OCI-LY1 (cell line): Measurements from ENCODE around the gene SLC38A4.

Source experiments
- H2AFZ ChIP-seq: fragments of 200-600 bp; sonication (generic), shearing (Covaris generic); 2 replicates; pipeline ENCODE4 v1.6.0; 2014; ENCODE audit warnings: antibody characterized with exemption, mild to moderate bottlenecking, low read length
- H3F3A ChIP-seq: fragments of 200-600 bp; sonication (generic), shearing (Covaris generic); 2 replicates; pipeline ENCODE4 v1.6.0; 2014; ENCODE audit warnings: mild to moderate bottlenecking, antibody characterized with exemption, low read length, moderate library complexity; ENCODE audit not compliant: insufficient read depth
- H3K27ac ChIP-seq: fragments of 200-600 bp; sonication (generic); 2 replicates; pipeline ENCODE4 v1.5.1; 2014; ENCODE audit warnings: low read length, mixed run types, mild to moderate bottlenecking, low read depth; ENCODE audit not compliant: poor library complexity, severe bottlenecking
- H3K27me3 ChIP-seq: fragments of 200-600 bp; sonication (generic); 2 replicates; pipeline ENCODE4 v1.6.0; 2014; ENCODE audit warnings: antibody characterized with exemption, mild to moderate bottlenecking, low read length, moderate library complexity; ENCODE audit not compliant: insufficient read depth
- H3K36me3 ChIP-seq: fragments of 200-600 bp; sonication (generic); 2 replicates; pipeline ENCODE4 v1.6.1; 2014; ENCODE audit warnings: mild to moderate bottlenecking, antibody characterized with exemption, low read length, moderate library complexity, mixed read lengths; ENCODE audit not compliant: insufficient read depth
- H3K4me1 ChIP-seq: fragments of 200-600 bp; sonication (generic); 2 replicates; pipeline ENCODE4 v1.5.1; 2014; ENCODE audit warnings: mild to moderate bottlenecking, low read length, moderate library complexity; ENCODE audit not compliant: insufficient read depth, severe bottlenecking
- H3K4me2 ChIP-seq: fragments of 200-600 bp; sonication (generic), shearing (Covaris generic); 2 replicates; pipeline ENCODE4 v1.6.1; 2014; ENCODE audit warnings: low read length
- H3K4me3 ChIP-seq: fragments of 200-600 bp; sonication (generic); 2 replicates; pipeline ENCODE4 v1.5.1; 2014; ENCODE audit warnings: low read length, low read depth, mild to moderate bottlenecking, mixed read lengths; ENCODE audit not compliant: poor library complexity, severe bottlenecking
- H3K79me2 ChIP-seq: fragments of 200-600 bp; shearing (Covaris generic); 2 replicates; pipeline ENCODE4 v1.6.1; 2016; ENCODE audit warnings: mixed run types, low read length, mixed read lengths; ENCODE audit not compliant: insufficient read depth
- H3K9ac ChIP-seq: fragments of 200-600 bp; sonication (generic), shearing (Covaris generic); 2 replicates; pipeline ENCODE4 v1.6.1; 2014; ENCODE audit warnings: mild to moderate bottlenecking, low read length, mixed read lengths
- H3K9me2 ChIP-seq: fragments of 200-600 bp; sonication (generic), shearing (Covaris generic); 2 replicates; pipeline ENCODE4 v1.6.1; 2014; ENCODE audit warnings: low read depth, mild to moderate bottlenecking, low read length, mixed read lengths
- H3K9me3 ChIP-seq: fragments of 200-600 bp; shearing (Covaris generic); 2 replicates; pipeline ENCODE4 v1.6.1; 2014; ENCODE audit warnings: low read length, mixed read lengths
- H4K20me1 ChIP-seq: fragments of 200-600 bp; sonication (generic), shearing (Covaris generic); 2 replicates; pipeline ENCODE4 v1.6.0; 2016; ENCODE audit warnings: mild to moderate bottlenecking, low read length; ENCODE audit not compliant: insufficient read depth
- EZH2 ChIP-seq: fragments of 200-600 bp; sonication (generic), shearing (Covaris generic); IDR thresholded peaks from 2 replicates; pipeline ENCODE4 v1.8.0; 2017; ENCODE audit warnings: borderline replicate concordance, mixed run types, mild to moderate bottlenecking, antibody characterized with exemption, low read length, moderate library complexity, mixed read lengths
- TF ChIP-seq, protein P1 (sequence below): fragments of 200-600 bp; sonication (generic), shearing (Covaris generic); IDR thresholded peaks from 2 replicates; pipeline ENCODE4 v1.5.1; 2017; ENCODE audit warnings: mild to moderate bottlenecking, antibody characterized with exemption, low read length, moderate library complexity, mixed read lengths

The SLC38A4 gene

DNA sequence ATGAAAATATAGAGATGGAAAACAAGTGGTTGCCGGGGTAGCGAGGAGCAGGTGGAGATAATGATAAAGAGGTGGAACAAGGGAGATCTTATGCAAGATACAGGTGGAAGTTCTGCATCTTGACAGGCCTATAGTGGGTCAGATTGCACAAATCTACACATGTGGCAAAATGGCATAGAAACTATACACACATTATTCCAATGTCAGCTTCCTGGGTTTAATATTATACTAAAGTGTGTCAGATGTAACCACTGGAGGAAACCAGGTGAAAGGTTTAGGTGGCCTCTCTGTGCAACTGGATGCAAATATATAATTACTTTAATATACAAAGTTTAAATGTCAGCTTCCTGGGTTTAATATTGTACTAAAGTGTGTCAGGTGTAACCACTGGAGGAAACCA, 1.1 kb downstream of the SLC38A4 start:
- no peaks in the 10 kb centered on the region for H3K4me1 ChIP-seq
- no peaks in the 10 kb centered on the region; the same call in 1 of the 2 replicates for H3K27me3 ChIP-seq
- H3K36me3 ChIP-seq, result no peaks in the 10 kb centered on the region
- no peaks in the 10 kb centered on the region for H3F3A ChIP-seq
- no peaks in the 10 kb centered on the region for H3K79me2 ChIP-seq
- no peak overlapping the region for H3K27ac ChIP-seq
- TF ChIP-seq, protein P1, sequence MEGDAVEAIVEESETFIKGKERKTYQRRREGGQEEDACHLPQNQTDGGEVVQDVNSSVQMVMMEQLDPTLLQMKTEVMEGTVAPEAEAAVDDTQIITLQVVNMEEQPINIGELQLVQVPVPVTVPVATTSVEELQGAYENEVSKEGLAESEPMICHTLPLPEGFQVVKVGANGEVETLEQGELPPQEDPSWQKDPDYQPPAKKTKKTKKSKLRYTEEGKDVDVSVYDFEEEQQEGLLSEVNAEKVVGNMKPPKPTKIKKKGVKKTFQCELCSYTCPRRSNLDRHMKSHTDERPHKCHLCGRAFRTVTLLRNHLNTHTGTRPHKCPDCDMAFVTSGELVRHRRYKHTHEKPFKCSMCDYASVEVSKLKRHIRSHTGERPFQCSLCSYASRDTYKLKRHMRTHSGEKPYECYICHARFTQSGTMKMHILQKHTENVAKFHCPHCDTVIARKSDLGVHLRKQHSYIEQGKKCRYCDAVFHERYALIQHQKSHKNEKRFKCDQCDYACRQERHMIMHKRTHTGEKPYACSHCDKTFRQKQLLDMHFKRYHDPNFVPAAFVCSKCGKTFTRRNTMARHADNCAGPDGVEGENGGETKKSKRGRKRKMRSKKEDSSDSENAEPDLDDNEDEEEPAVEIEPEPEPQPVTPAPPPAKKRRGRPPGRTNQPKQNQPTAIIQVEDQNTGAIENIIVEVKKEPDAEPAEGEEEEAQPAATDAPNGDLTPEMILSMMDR, result no peak
- TF ChIP-seq EZH2, result no peak
- H4K20me1 ChIP-seq, result no peaks in the 10 kb centered on the region
- H3K9ac ChIP-seq, result no peak overlapping the region
- no peak overlapping the region for H2AFZ ChIP-seq
- no peak overlapping the region for H3K4me2 ChIP-seq
- no peak overlapping the region for H3K4me3 ChIP-seq
- H3K9me2 ChIP-seq, result no peaks in the 10 kb centered on the region
- no peaks in the 10 kb centered on the region for H3K9me3 ChIP-seq

DNA sequence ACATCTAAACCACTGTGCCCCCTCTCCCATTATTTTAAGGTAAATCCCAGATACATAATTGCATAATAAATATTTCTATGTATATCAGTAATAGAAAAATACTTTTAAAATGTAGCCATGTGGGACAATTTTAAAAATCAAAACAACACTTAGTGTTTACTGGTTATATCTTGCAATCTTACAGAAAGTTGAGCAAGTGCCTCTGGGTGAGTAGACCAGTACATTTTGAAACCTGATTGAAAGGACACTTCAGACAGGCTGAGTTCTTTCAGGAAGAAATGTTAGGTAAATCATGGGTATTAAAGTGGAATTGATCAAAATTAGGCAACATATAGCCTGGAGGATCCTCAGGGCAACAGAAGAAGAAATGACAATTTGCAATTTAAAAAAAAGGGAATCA, 7.2 kb downstream of the SLC38A4 start:
- no peaks in the 10 kb centered on the region for H3K4me1 ChIP-seq
- H3K9ac ChIP-seq, result no peak overlapping the region
- no peaks in the 10 kb centered on the region; the same call in 1 of the 2 replicates for H3K27me3 ChIP-seq
- no peaks in the 10 kb centered on the region for H3K79me2 ChIP-seq
- no peaks in the 10 kb centered on the region for H3K36me3 ChIP-seq
- H3F3A ChIP-seq, result no peaks in the 10 kb centered on the region
- no peak overlapping the region for H2AFZ ChIP-seq
- H4K20me1 ChIP-seq, result no peaks in the 10 kb centered on the region
- no peak overlapping the region for H3K27ac ChIP-seq
- no peaks in the 10 kb centered on the region for H3K9me3 ChIP-seq
- H3K4me2 ChIP-seq, result no peak overlapping the region
- no peak overlapping the region for H3K4me3 ChIP-seq
- H3K9me2 ChIP-seq, result no peaks in the 10 kb centered on the region
- TF ChIP-seq EZH2, result no peak
- TF ChIP-seq, protein P1, result no peak

DNA sequence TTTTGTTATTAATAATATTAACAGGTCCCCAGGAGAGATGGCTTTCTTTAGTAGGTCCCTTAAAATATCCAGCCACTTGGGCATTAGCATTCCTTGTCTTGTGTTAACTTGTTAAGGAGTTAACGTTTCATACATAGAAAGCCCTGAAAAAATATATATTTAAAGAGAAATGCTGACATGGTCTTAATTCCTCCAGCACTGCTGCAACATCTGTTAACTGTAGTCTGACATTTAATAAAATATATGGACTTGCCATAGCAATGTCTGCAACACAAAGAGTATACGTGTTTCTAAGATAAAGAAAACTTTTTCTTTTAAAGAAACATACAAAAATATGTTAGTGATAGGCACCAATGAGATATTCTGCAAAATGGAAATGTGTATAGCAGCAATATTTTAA, 10.0 kb downstream of the SLC38A4 start:
- Histone ChIP-seq H3K9me2 (no peaks in the 10 kb centered on the region), H2AFZ (no peak overlapping the region), H3K4me3 (no peak overlapping the region), H3K27ac (no peak overlapping the region), H3K4me1 (no peaks in the 10 kb centered on the region), H3K9ac (no peak overlapping the region), H3K79me2 (no peaks in the 10 kb centered on the region), H3K9me3 (no peaks in the 10 kb centered on the region), H3K4me2 (no peak overlapping the region), H3K36me3 (no peaks in the 10 kb centered on the region), H3F3A (no peaks in the 10 kb centered on the region), H4K20me1 (no peaks in the 10 kb centered on the region), H3K27me3 (no peaks in the 10 kb centered on the region)
- TF ChIP-seq, protein P1, result no peak
- TF ChIP-seq EZH2, result no peak
